ENCODE results near the gene SPG7. TPM values are rescaled to one million over a fixed set of nuclear protein-coding genes. Genes with fewer than 3 reads are reported as not detected.

SPG7 gene
- total and polyA plus RNA-seq, 9 of the 15 experiments (the other 6 are each of a cell fraction or from before 2014, with no cell fraction given) = 5.8 to 89.1 (median 49.4) TPM

- TF ChIP-seq RBFOX2 (IDR thresholded peaks at IDR 0.05; ENCODE audit: low read depth, low read length) (peak; percentile 74), RFX7 (CRISPR knock-in tag; IDR thresholded peaks at IDR 0.05) (no peak), ZFPM2 (CRISPR knock-in tag; IDR thresholded peaks at IDR 0.05) (no peak), HMGN3 (IDR thresholded peaks at IDR 0.05; ENCODE audit: borderline replicate concordance, extremely low read depth, insufficient read length, low read depth, low read length) (peak; percentile 58), PCBP1 (IDR thresholded peaks at IDR 0.05; ENCODE audit: low read depth, low read length, poor library complexity, severe bottlenecking) (peak; percentile 43), PTRF (tag; IDR thresholded peaks at IDR 0.05) (no peak), MEF2D (tag; conservative IDR thresholded peaks at IDR 0.05; ENCODE audit: low read depth) (no peak), CXXC5 (CRISPR knock-in tag; IDR thresholded peaks at IDR 0.05) (peak; percentile 50), POLR2B (IDR thresholded peaks at IDR 0.05; ENCODE audit: low read depth, partially characterized antibody) (peak; percentile 37), HDAC2 (IDR thresholded peaks at IDR 0.05) (0 out of 2 replicates have a peak, but pooled peaks have one; percentile 7), SRSF1 (IDR thresholded peaks at IDR 0.05; ENCODE audit: low read depth, low read length) (0 out of 2 replicates have a peak, but pooled peaks have one; percentile 63), TGIF2 (CRISPR knock-in tag; IDR thresholded peaks at IDR 0.05) (no peak), ATF1 (CRISPR knock-in tag; IDR thresholded peaks at IDR 0.05) (no peak), ATF1 (tag; IDR thresholded peaks at IDR 0.05) (0 out of 2 replicates have a peak, but pooled peaks have one; percentile 4), ZBED1 (IDR thresholded peaks at IDR 0.05) (no peak), FIP1L1 (IDR thresholded peaks at IDR 0.05; ENCODE audit: low read depth, low read length, poor library complexity, severe bottlenecking) (peak; percentile 71), TAF15 (IDR thresholded peaks at IDR 0.05; ENCODE audit: low read depth, low read length) (peak; percentile 94), MAZ (CRISPR knock-in tag; conservative IDR thresholded peaks at IDR 0.05 in 1 of 2, IDR thresholded peaks at IDR 0.05 in 1 of 2) (peak; percentile 7 to 35; a peak in 2 of 4 replicates), NCOR1 (IDR thresholded peaks at IDR 0.05) (no peak), RBM22 (IDR thresholded peaks at IDR 0.05; ENCODE audit: low read depth, low read length, poor library complexity, severe bottlenecking) (peak; percentile 97), POLR2AphosphoS5 (IDR thresholded peaks at IDR 0.05; ENCODE audit: control insufficient read depth, insufficient read depth, low read depth, low read length) (peak; percentile 26), ZNF212 (CRISPR knock-in tag; IDR thresholded peaks at IDR 0.05) (0 out of 2 replicates have a peak, but pooled peaks have one; percentile 47), RBM14 (IDR thresholded peaks at IDR 0.05; ENCODE audit: borderline replicate concordance, insufficient read depth, low read depth, low read length) (0 out of 2 replicates have a peak, but pooled peaks have one; percentile 30)
- TF ChIP-seq, protein P1, sequence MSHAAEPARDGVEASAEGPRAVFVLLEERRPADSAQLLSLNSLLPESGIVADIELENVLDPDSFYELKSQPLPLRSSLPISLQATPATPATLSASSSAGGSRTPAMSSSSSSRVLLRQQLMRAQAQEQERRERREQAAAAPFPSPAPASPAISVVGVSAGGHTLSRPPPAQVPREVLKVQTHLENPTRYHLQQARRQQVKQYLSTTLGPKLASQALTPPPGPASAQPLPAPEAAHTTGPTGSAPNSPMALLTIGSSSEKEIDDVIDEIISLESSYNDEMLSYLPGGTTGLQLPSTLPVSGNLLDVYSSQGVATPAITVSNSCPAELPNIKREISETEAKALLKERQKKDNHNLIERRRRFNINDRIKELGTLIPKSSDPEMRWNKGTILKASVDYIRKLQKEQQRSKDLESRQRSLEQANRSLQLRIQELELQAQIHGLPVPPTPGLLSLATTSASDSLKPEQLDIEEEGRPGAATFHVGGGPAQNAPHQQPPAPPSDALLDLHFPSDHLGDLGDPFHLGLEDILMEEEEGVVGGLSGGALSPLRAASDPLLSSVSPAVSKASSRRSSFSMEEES (CRISPR knock-in tag; IDR thresholded peaks at IDR 0.05) = peak; percentile 81
- TF ChIP-seq, protein P2, sequence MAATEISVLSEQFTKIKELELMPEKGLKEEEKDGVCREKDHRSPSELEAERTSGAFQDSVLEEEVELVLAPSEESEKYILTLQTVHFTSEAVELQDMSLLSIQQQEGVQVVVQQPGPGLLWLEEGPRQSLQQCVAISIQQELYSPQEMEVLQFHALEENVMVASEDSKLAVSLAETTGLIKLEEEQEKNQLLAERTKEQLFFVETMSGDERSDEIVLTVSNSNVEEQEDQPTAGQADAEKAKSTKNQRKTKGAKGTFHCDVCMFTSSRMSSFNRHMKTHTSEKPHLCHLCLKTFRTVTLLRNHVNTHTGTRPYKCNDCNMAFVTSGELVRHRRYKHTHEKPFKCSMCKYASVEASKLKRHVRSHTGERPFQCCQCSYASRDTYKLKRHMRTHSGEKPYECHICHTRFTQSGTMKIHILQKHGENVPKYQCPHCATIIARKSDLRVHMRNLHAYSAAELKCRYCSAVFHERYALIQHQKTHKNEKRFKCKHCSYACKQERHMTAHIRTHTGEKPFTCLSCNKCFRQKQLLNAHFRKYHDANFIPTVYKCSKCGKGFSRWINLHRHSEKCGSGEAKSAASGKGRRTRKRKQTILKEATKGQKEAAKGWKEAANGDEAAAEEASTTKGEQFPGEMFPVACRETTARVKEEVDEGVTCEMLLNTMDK (IDR thresholded peaks at IDR 0.05; ENCODE audit: borderline replicate concordance, insufficient read depth, low read depth, low read length, poor library complexity, severe bottlenecking) = peak; percentile 42
These were observed 57.5 kb downstream of the SPG7 start (continued) for GRCh38 chr16:89565506-89566372.
